B cell (primary cell): ENCODE measurements around the gene ANKRD44. TPM values are rescaled to one million over a fixed set of nuclear protein-coding genes. Genes with fewer than 3 reads are reported as not detected.

Experiments used
- ATAC-seq: fragments of 200-7000 bp; cut with Tn5 transposase; one replicate; pipeline ENCODE4 v1.10.0; 2021; ENCODE audit warnings: low read depth, mild to moderate bottlenecking, moderate number of reproducible peaks, moderate library complexity
- CTCF ChIA-PET: fragments of 350-600 bp; sonication (Branson Sonifier 250); formaldehyde crosslinking; loops from one replicate; lab custom pipeline; 2021; ENCODE audit warnings: antibody characterized with exemption, inconsistent platforms; lab: Charles Lee
- POLR2A ChIA-PET: fragments of 350-600 bp; sonication (Branson Sonifier 250); formaldehyde crosslinking; loops from one replicate; lab custom pipeline; 2021; ENCODE audit warnings: antibody characterized with exemption; lab: Charles Lee
- DNase-seq: peaks from one replicate; pipeline ENCODE4 v3.0.0; 2013
- H2AFZ ChIP-seq: 2 replicates; pipeline ENCODE4 v1.6.1; 2012; ENCODE audit warnings: mild to moderate bottlenecking, low read depth, low read length; ENCODE audit not compliant: insufficient read depth, poor library complexity, severe bottlenecking
- H3K27ac ChIP-seq, 2 donors: 1 replicate in 1 of 2; 2 replicates in 1 of 2; pipeline ENCODE4 v1.5.1; 2012 to 2013; ENCODE audit warnings: low read length in 2 of 2, mild to moderate bottlenecking in 2 of 2, moderate library complexity in 1 of 2
- H3K27me3 ChIP-seq, 4 experiments: fragments of 200-600 bp in 1 of 4; sonication (generic) in 1 of 4; replicated peaks in 1 of 4; 1 replicate in 2 of 4; 2 replicates in 2 of 4; pipeline versions ENCODE4 v1.6.1 to v1.7.0; 2013 to 2016; ENCODE audit warnings: low read length in 3 of 4, mild to moderate bottlenecking in 2 of 4, mixed read lengths in 1 of 4, moderate library complexity in 1 of 4; ENCODE audit not compliant: insufficient read depth in 4 of 4, control insufficient read depth in 3 of 4; ENCODE audit errors: control extremely low read depth in 1 of 4
- H3K36me3 ChIP-seq, 2 experiments: replicated peaks in 1 of 2; 1 replicate in 1 of 2; 2 replicates in 1 of 2; pipeline versions ENCODE4 v1.6.1 to v1.7.1; 2013; ENCODE audit warnings: low read length in 1 of 2; ENCODE audit not compliant: insufficient read depth in 2 of 2, control insufficient read depth in 1 of 2; ENCODE audit errors: control extremely low read depth in 1 of 2, extremely low read depth in 1 of 2
- H3K4me1 ChIP-seq, 2 donors: fragments of 200-600 bp in 1 of 2; sonication (generic) in 1 of 2; 1 replicate in 1 of 2; 2 replicates in 1 of 2; pipeline versions ENCODE4 v1.5.1 to v1.6.1; 2013 to 2017; ENCODE audit warnings: low read length in 2 of 2; ENCODE audit not compliant: control insufficient read depth in 2 of 2, insufficient read depth in 2 of 2
- H3K4me2 ChIP-seq: replicated peaks from 2 replicates; pipeline ENCODE3; 2012; ENCODE audit warnings: mild to moderate bottlenecking, low read depth, low read length; ENCODE audit not compliant: poor library complexity, severe bottlenecking
- H3K4me3 ChIP-seq, 5 experiments: fragments of 200-600 bp in 1 of 5; sonication (generic) in 1 of 5; 1 replicate in 3 of 5; 2 replicates in 2 of 5; pipeline versions ENCODE4 v1.5.1 to v1.7.0; 2011 to 2016; ENCODE audit warnings: low read length in 4 of 5, mild to moderate bottlenecking in 4 of 5, low read depth in 2 of 5, control low read depth in 1 of 5, moderate library complexity in 1 of 5; ENCODE audit not compliant: insufficient read depth in 1 of 5; ENCODE audit errors: control extremely low read depth in 1 of 5, extremely low read depth in 1 of 5
- H3K79me2 ChIP-seq: fragments of 200-600 bp; sonication (generic); one replicate; pipeline ENCODE4 v1.6.0; 2016; ENCODE audit warnings: low read length; ENCODE audit not compliant: control insufficient read depth, insufficient read depth
- H3K9ac ChIP-seq: fragments of 200-600 bp; sonication (generic); 2 replicates; pipeline ENCODE4 v1.6.1; 2017; ENCODE audit warnings: mild to moderate bottlenecking, low read length, moderate library complexity
- H3K9me3 ChIP-seq, 3 donors: one replicate each; pipeline versions ENCODE4 v1.6.1 to v1.7.1; 2013; ENCODE audit warnings: low read length in 2 of 3; ENCODE audit not compliant: control insufficient read depth in 2 of 3, insufficient read depth in 1 of 3; ENCODE audit errors: control extremely low read depth in 1 of 3
- H4K20me1 ChIP-seq: 2 replicates; pipeline ENCODE4 v1.6.0; 2012; ENCODE audit warnings: mild to moderate bottlenecking, low read length; ENCODE audit not compliant: insufficient read depth, control insufficient read depth, poor library complexity, severe bottlenecking
- H3K27ac Mint-ChIP-seq: one replicate; pipeline ENCODE4 v1.8.0; 2021; ENCODE audit warnings: mixed read lengths
- H3K27me3 Mint-ChIP-seq: one replicate; pipeline ENCODE4 v1.8.0; 2021; ENCODE audit warnings: mixed read lengths
- H3K4me1 Mint-ChIP-seq: one replicate; pipeline ENCODE4 v1.8.0; 2021; ENCODE audit warnings: mixed read lengths
- H3K4me3 Mint-ChIP-seq: one replicate; pipeline ENCODE4 v1.8.0; 2021; ENCODE audit warnings: mixed read lengths
- H3K9me3 Mint-ChIP-seq: one replicate; pipeline ENCODE4 v1.8.0; 2022; ENCODE audit warnings: mixed read lengths; ENCODE audit not compliant: insufficient read depth
- EZH2 ChIP-seq: IDR thresholded peaks from 2 replicates; pipeline ENCODE4 v1.6.1; 2012; ENCODE audit warnings: borderline replicate concordance, low read depth, mild to moderate bottlenecking, moderate library complexity, low read length; ENCODE audit not compliant: insufficient read depth, poor library complexity, severe bottlenecking
- WGBS: methylation state at CpG from one replicate; pipeline ENCODE4 v1.1.5; 2013; ENCODE audit warnings: missing lambda C conversion rate; ENCODE audit not compliant: insufficient coverage; 5-methylcytosine and 5-hydroxymethylcytosine counted together
- intact Hi-C: fragments of 100-400 bp; cut with micrococcal nuclease; formaldehyde crosslinking; loops from one replicate; pipeline ENCODE4 v1.10.0; 2022
- polyA plus RNA-seq: library from polyadenylated mRNA; depleted of rRNA; stranded (reverse); fragments of >200 nt; gene quantifications from 2 replicates; pipeline ENCODE4 v1.2.3, GENCODE V29; 2012
- total RNA-seq, 2 donors: library from RNA; stranded (reverse); fragments of 120-200 nt in 1 of 2; gene quantifications; 1 replicate in 1 of 2; 2 replicates in 1 of 2; pipeline versions ENCODE4 v1.2.3 to v1.2.4, GENCODE V29; 2013 to 2022
- TF ChIP-seq, protein P1 (sequence below): fragments of 200-600 bp; IDR thresholded peaks from one replicate; pipeline ENCODE4 v1.8.0; 2022; ENCODE audit warnings: antibody characterized with exemption, mild to moderate bottlenecking

Gene ANKRD44
- total and polyA plus RNA-seq, 2 donors (not counting 1 experiment from before 2014, with no cell fraction given) = 92.6 to 457 TPM

DNA sequence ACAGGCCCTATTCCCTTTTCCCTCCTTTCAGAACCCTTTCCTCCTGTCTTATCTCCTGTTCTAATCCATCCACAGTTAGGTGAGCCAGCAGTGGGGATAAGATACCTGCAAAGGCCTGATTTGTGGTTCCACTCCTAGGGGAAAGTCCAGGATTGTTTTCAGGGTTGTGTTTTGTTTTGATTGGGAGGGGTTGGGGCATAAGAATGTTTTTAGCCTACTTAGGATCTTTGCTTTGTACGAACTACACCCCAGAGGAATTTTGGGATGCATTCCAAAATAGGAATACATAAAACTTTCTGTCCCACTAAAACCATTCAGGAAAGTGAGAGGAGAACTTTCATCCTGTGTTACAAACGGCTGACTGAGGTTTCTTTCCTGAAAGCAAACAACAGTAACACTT, 233.2 kb downstream of the ANKRD44 start:
- no CpG with 5 or more reads among the region's 2 CpGs for WGBS
- POLR2A ChIA-PET = no interaction called here
- H3K9ac ChIP-seq = no peak overlapping the region
- Mint-ChIP-seq H3K27me3 (no peaks in the 10 kb centered on the region), H3K4me3 (no peak overlapping the region), H3K9me3 (peaks cover 3% of the 10 kb centered on the region), H3K4me1 (peaks cover under 1% of the 10 kb centered on the region), H3K27ac (no peak overlapping the region)
- ATAC-seq = no peak
- DNase-seq = no peak
- H3K9me3 ChIP-seq = no peaks in the 10 kb centered on the region
- TF ChIP-seq, protein P1, sequence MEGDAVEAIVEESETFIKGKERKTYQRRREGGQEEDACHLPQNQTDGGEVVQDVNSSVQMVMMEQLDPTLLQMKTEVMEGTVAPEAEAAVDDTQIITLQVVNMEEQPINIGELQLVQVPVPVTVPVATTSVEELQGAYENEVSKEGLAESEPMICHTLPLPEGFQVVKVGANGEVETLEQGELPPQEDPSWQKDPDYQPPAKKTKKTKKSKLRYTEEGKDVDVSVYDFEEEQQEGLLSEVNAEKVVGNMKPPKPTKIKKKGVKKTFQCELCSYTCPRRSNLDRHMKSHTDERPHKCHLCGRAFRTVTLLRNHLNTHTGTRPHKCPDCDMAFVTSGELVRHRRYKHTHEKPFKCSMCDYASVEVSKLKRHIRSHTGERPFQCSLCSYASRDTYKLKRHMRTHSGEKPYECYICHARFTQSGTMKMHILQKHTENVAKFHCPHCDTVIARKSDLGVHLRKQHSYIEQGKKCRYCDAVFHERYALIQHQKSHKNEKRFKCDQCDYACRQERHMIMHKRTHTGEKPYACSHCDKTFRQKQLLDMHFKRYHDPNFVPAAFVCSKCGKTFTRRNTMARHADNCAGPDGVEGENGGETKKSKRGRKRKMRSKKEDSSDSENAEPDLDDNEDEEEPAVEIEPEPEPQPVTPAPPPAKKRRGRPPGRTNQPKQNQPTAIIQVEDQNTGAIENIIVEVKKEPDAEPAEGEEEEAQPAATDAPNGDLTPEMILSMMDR = no peak
- TF ChIP-seq EZH2 = no peak
- no peaks in the 10 kb centered on the region for H3K4me1 ChIP-seq
- H3K79me2 ChIP-seq = peaks cover 6% of the 10 kb centered on the region
- H3K27me3 ChIP-seq = no peaks in the 10 kb centered on the region
- peaks cover 12 to 95% of the 10 kb centered on the region in 2 experiments for H3K36me3 ChIP-seq
- H3K4me3 ChIP-seq = no peak overlapping the region
- no peaks in the 10 kb centered on the region for H4K20me1 ChIP-seq
- no peak overlapping the region for H3K27ac ChIP-seq
- H2AFZ ChIP-seq = no peak overlapping the region
- CTCF ChIA-PET = interaction anchor here (2.1 kb wide), 1 partner anchor 92 kb away, joined by 6 read pairs; no protein-coding TSS in a partner anchor
- intact Hi-C loops = no loop called here
- H3K4me2 ChIP-seq = no peak overlapping the region

DNA sequence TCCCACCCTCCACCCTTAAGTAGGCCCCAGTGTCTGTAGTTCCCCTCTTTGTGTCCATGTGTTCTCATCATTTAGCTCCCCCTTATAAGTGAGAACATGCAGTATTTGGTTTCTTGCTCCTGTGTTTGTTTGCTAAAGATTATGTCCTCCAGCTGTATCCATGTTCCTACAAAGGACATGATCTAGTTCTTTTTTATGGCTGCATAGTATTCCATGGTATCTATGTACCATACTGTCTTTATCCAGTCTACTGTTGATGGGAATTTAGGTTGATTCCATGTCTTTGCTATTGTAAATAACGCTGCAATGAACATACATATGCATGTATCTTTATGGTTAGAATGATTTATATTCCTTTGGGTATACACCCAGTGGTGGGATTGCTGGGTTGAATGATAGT, 233.9 kb downstream of the ANKRD44 start:
- no peak overlapping the region for H3K27ac ChIP-seq
- no peak overlapping the region for H3K27ac Mint-ChIP-seq
- ATAC-seq (no peak), DNase-seq (no peak)
- POLR2A ChIA-PET = interaction anchor here (0.6 kb wide), 1 partner anchor 78 kb away, joined by 6 read pairs; no protein-coding TSS in a partner anchor
- no peak overlapping the region for H2AFZ ChIP-seq
- H3K4me3 Mint-ChIP-seq = no peak overlapping the region
- H3K36me3 ChIP-seq = peaks cover 12 to 91% of the 10 kb centered on the region in 2 experiments
- no peaks in the 10 kb centered on the region for H3K27me3 ChIP-seq
- H4K20me1 ChIP-seq = no peaks in the 10 kb centered on the region
- H3K4me2 ChIP-seq = no peak overlapping the region
- H3K4me3 ChIP-seq = no peak overlapping the region
- H3K9me3 ChIP-seq = no peaks in the 10 kb centered on the region
- H3K9ac ChIP-seq = no peak overlapping the region
- peaks cover 6% of the 10 kb centered on the region for H3K79me2 ChIP-seq
- intact Hi-C loops = no loop called here
- no peaks in the 10 kb centered on the region for H3K4me1 ChIP-seq
- no CpG with 5 or more reads among the region's 1 CpG for WGBS
- CTCF ChIA-PET = interaction anchor here (1.2 to 2.1 kb wide), 3 partner anchors 10 to 326 kb away, joined by 3 to 6 read pairs (median 4); no protein-coding TSS in a partner anchor
- H3K9me3 Mint-ChIP-seq = peaks cover 3% of the 10 kb centered on the region
- H3K4me1 Mint-ChIP-seq = peaks cover 4% of the 10 kb centered on the region
- no peaks in the 10 kb centered on the region for H3K27me3 Mint-ChIP-seq
- TF ChIP-seq EZH2 = no peak
- TF ChIP-seq, protein P1 = no peak
